NOMO-1 treated with DMSO at 0.1 percent for 48 hours (cell line): ENCODE results near the gene RNF130.

Experiments
- DNase-seq: peaks from one replicate; lab custom pipeline; 2025; ENCODE audit not compliant: unreplicated experiment; lab: John Stamatoyannopoulos, UW

The RNF130 gene

GRCh38 chr5:180086816-180087399, 15.3 kb upstream of the RNF130 start:
- no peak for DNase-seq

- DNase-seq = no peak
Measured at GRCh38 chr5:180085837-180086236, 14.3 kb upstream of the RNF130 start.

GRCh38 chr5:180084638-180085561, 13.3 kb upstream of the RNF130 start:
- peak; percentile 52 for DNase-seq

- DNase-seq = no peak
Measured at GRCh38 chr5:180083529-180084060, 12.0 kb upstream of the RNF130 start.

GRCh38 chr5:180082633-180083420, 11.3 kb upstream of the RNF130 start:
- DNase-seq = no peak

GRCh38 chr5:180081481-180081880, 9.9 kb upstream of the RNF130 start:
- no peak for DNase-seq

- no peak for DNase-seq
Measured at GRCh38 chr5:180080486-180081280, 9.1 kb upstream of the RNF130 start.

GRCh38 chr5:180079702-180080466, 8.3 kb upstream of the RNF130 start:
- DNase-seq = no peak

- no peak for DNase-seq
Measured at GRCh38 chr5:180078348-180078747, 6.8 kb upstream of the RNF130 start.

GRCh38 chr5:180077594-180078284, 6.2 kb upstream of the RNF130 start:
- DNase-seq = no peak

GRCh38 chr5:180075703-180076102, 4.1 kb upstream of the RNF130 start:
- DNase-seq = no peak

- no peak for DNase-seq
Measured at GRCh38 chr5:180074462-180074861, 2.9 kb upstream of the RNF130 start.

GRCh38 chr5:180072556-180072955, 997 bp upstream of the RNF130 start:
- DNase-seq = no peak

- DNase-seq = no peak
Measured at GRCh38 chr5:180072256-180072548, 643 bp upstream of the RNF130 start.

- peak; percentile 75 for DNase-seq
Measured at GRCh38 chr5:180070756-180071530, 616 bp downstream of the RNF130 start.

GRCh38 chr5:180069589-180070247, 1.8 kb downstream of the RNF130 start:
- DNase-seq = peak; percentile 98

GRCh38 chr5:180068519-180069090, 3.0 kb downstream of the RNF130 start:
- DNase-seq = no peak

- no peak for DNase-seq
Measured at GRCh38 chr5:180067986-180068385, 3.6 kb downstream of the RNF130 start.
